GDM1 (cell line): ENCODE measurements around the gene FSD1.
"Not testable (repeated sequence)": the region's sequence is repeated elsewhere in the genome, so short reads cannot be mapped to it uniquely, and the experiment has no call there.

ENCODE experiments used
- DNase-seq: peaks from one replicate; lab custom pipeline; 2025; lab: John Stamatoyannopoulos, UW

Gene FSD1

GRCh38 chr19:4345342-4346019 lies 41.1 kb downstream of the FSD1 start:
- no peak for DNase-seq

GRCh38 chr19:4346020-4346383 lies 41.6 kb downstream of the FSD1 start:
- no peak for DNase-seq

GRCh38 chr19:4347521-4347920 lies 43.1 kb downstream of the FSD1 start:
- no peak for DNase-seq

- DNase-seq: not testable (repeated sequence)
These were observed 44.8 kb downstream of the FSD1 start for GRCh38 chr19:4349225-4349624.

- DNase-seq: no peak
These were observed 45.7 kb downstream of the FSD1 start for GRCh38 chr19:4350111-4350510.

GRCh38 chr19:4350726-4351125 lies 46.3 kb downstream of the FSD1 start:
- no peak for DNase-seq

GRCh38 chr19:4352701-4353121 lies 48.3 kb downstream of the FSD1 start:
- peak; percentile 31 for DNase-seq

GRCh38 chr19:4354282-4354681 lies 49.9 kb downstream of the FSD1 start:
- no peak for DNase-seq

GRCh38 chr19:4354897-4355296 lies 50.5 kb downstream of the FSD1 start:
- no peak for DNase-seq

- no peak for DNase-seq
These were observed 52.8 kb downstream of the FSD1 start for GRCh38 chr19:4357095-4357797.

GRCh38 chr19:4357921-4358326 lies 53.5 kb downstream of the FSD1 start:
- DNase-seq: no peak

- DNase-seq: no peak
These were observed 54.6 kb downstream of the FSD1 start for GRCh38 chr19:4358709-4359626.

- no peak for DNase-seq
These were observed 55.2 kb downstream of the FSD1 start for GRCh38 chr19:4359627-4360000.

GRCh38 chr19:4360081-4360569 lies 55.7 kb downstream of the FSD1 start:
- DNase-seq: no peak

- DNase-seq: no peak
These were observed 56.3 kb downstream of the FSD1 start for GRCh38 chr19:4360641-4361151.

- no peak for DNase-seq
These were observed 57.0 kb downstream of the FSD1 start for GRCh38 chr19:4361152-4362046.

GRCh38 chr19:4362101-4362828 lies 57.9 kb downstream of the FSD1 start:
- DNase-seq: no peak

- no peak for DNase-seq
These were observed 58.6 kb downstream of the FSD1 start for GRCh38 chr19:4362831-4363545.

GRCh38 chr19:4363571-4364304 lies 59.3 kb downstream of the FSD1 start:
- no peak for DNase-seq
